Karpas-422 (cell line): Measurements from ENCODE around the gene POLR3K. TPM values are rescaled to one million over a fixed set of nuclear protein-coding genes. Genes with fewer than 3 reads are reported as not detected.
"Not testable (repeated sequence)": the region's sequence is repeated elsewhere in the genome, so short reads cannot be mapped to it uniquely, and the experiment has no call there.

Experiments used
- DNase-seq: peaks from one replicate; pipeline ENCODE4 v3.0.0-alpha.2; 2015
- H2AFZ ChIP-seq: fragments of 200-600 bp; sonication (generic); 2 replicates; pipeline ENCODE4 v1.6.1; 2014; ENCODE audit warnings: antibody characterized with exemption, low read length, mixed read lengths
- H3K27ac ChIP-seq: fragments of 200-600 bp; sonication (generic); 2 replicates; pipeline ENCODE4 v1.5.1; 2014; ENCODE audit warnings: mild to moderate bottlenecking, low read length, moderate library complexity
- H3K27me3 ChIP-seq: fragments of 200-600 bp; sonication (generic); 2 replicates; pipeline ENCODE4 v1.6.1; 2014; ENCODE audit warnings: low read length, mixed read lengths
- H3K36me3 ChIP-seq: fragments of 200-600 bp; sonication (generic); 2 replicates; pipeline ENCODE4 v1.6.1; 2014; ENCODE audit warnings: low read length, mixed read lengths; ENCODE audit not compliant: insufficient read depth
- H3K4me1 ChIP-seq: fragments of 200-600 bp; sonication (generic); 2 replicates; pipeline ENCODE4 v1.6.1; 2014; ENCODE audit warnings: mild to moderate bottlenecking, low read length, mixed read lengths
- H3K4me2 ChIP-seq: fragments of 200-600 bp; sonication (generic); 2 replicates; pipeline ENCODE4 v1.6.1; 2014; ENCODE audit warnings: low read length, low read depth, mild to moderate bottlenecking; ENCODE audit not compliant: poor library complexity, severe bottlenecking
- H3K4me3 ChIP-seq: fragments of 200-600 bp; sonication (generic); 2 replicates; pipeline ENCODE4 v1.5.1; 2014; ENCODE audit warnings: mild to moderate bottlenecking, antibody characterized with exemption, low read length, mixed read lengths
- H3K79me2 ChIP-seq: fragments of 200-600 bp; sonication (generic); 2 replicates; pipeline ENCODE4 v1.6.1; 2014; ENCODE audit warnings: mild to moderate bottlenecking, low read length, mixed read lengths
- H3K9ac ChIP-seq: fragments of 200-600 bp; sonication (generic); 2 replicates; pipeline ENCODE4 v1.6.0; 2014; ENCODE audit warnings: low read length
- H3K9me2 ChIP-seq: fragments of 200-600 bp; sonication (generic), shearing (Covaris generic); replicated peaks from 2 replicates; pipeline ENCODE4 v1.6.0; 2014; ENCODE audit warnings: mild to moderate bottlenecking, low read length, moderate library complexity; ENCODE audit not compliant: insufficient read depth
- H3K9me3 ChIP-seq: fragments of 300-700, 200-600 bp; sonication (generic); 2 replicates; pipeline ENCODE4 v1.6.1; 2014; ENCODE audit warnings: low read length, mixed read lengths
- H4K20me1 ChIP-seq: fragments of 200-600 bp; sonication (generic); 2 replicates; pipeline ENCODE4 v1.6.1; 2014; ENCODE audit warnings: mild to moderate bottlenecking, antibody characterized with exemption, low read length, low read depth; ENCODE audit not compliant: insufficient read depth
- small RNA-seq: library from RNA; depleted of rRNA; stranded (forward); fragments of <200 nt; gene quantifications from one replicate; pipeline ENCODE3, GENCODE V24; 2014
- total RNA-seq: library from RNA; depleted of rRNA; stranded (reverse); fragments of >200 nt; shearing (Covaris generic); gene quantifications from 2 replicates; pipeline ENCODE4 v1.2.3, GENCODE V29; 2014; ENCODE audit warnings: low replicate concordance; rRNA removed

Gene POLR3K
- total RNA-seq, 1 experiment from 2014 or later: 11.9 TPM

DNA sequence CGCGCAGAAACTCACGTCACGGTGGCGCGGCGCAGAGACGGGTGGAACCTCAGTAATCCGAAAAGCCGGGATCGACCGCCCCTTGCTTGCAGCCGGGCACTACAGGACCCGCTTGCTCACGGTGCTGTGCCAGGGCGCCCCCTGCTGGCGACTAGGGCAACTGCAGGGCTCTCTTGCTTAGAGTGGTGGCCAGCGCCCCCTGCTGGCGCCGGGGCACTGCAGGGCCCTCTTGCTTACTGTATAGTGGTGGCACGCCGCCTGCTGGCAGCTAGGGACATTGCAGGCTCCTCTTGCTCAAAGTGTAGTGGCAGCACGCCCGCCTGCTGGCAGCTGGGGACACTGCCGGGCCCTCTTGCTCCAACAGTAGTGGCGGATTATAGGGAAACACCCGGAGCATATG, 42.6 kb downstream of the POLR3K start:
- H3K9me2 ChIP-seq, H3K9me3 ChIP-seq, DNase-seq, H3K9ac ChIP-seq, H3K27me3 ChIP-seq, H4K20me1 ChIP-seq, H3K4me1 ChIP-seq, H3K79me2 ChIP-seq, H3K4me2 ChIP-seq, H2AFZ ChIP-seq, H3K27ac ChIP-seq, H3K36me3 ChIP-seq, H3K4me3 ChIP-seq: not testable (repeated sequence)

DNA sequence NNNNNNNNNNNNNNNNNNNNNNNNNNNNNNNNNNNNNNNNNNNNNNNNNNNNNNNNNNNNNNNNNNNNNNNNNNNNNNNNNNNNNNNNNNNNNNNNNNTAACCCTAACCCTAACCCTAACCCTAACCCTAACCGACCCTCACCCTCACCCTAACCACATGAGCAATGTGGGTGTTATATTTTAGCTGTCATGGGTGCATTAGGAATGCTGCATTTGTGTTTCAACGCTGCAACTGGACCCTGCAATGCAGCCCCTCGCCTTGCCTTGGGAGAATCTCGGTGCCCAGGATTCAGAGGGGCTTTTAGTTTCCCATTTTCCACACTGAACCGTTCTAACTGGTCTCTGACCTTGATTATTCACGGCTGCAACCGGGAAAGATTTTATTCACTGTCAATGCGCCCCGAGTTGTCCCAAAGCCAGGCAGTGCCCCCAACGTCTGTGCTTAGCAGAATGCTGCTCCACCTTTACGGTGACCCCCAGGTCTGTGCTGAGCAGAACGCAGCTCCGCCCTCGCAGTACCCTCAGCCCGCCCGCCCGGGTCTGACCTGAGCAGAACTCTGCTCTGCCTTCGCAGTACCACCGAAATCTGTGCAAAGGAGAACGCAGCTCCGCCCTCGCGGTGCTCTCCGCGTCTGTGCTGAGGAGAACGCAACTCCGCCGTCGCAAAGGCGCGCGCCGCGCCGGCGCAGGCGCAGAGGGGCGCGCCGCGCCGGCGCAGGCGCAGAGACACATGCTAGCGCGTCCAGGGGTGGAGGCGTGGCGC, 43.3 kb downstream of the POLR3K start:
- Histone ChIP-seq H3K4me2 (no peak overlapping the region), H3K9me3 (no peaks in the 10 kb centered on the region), H3K9me2 (no peaks in the 10 kb centered on the region), H3K79me2 (no peaks in the 10 kb centered on the region), H3K36me3 (no peaks in the 10 kb centered on the region), H2AFZ (no peak overlapping the region), H4K20me1 (no peaks in the 10 kb centered on the region), H3K27me3 (no peaks in the 10 kb centered on the region), H3K4me3 (no peak overlapping the region), H3K4me1 (no peaks in the 10 kb centered on the region), H3K27ac (no peak overlapping the region), H3K9ac (no peak overlapping the region)
- DNase-seq: no peak

Small RNAs within 50 kb of the gene (small RNA-seq; reads per million reads assigned to genes)
- not detected for gene MIR6859-4
- not detected for gene Z69720.2

Other genes starting within 250 kb of the POLR3K start
- 21.8 and 50.3 TPM in 2 replicates for gene SNRNP25, start 220 bp upstream of the POLR3K start, total RNA-seq
- 0.43 TPM in 1 of 2 replicates, not detected in the other for gene RHBDF1, start 19.0 kb upstream of the POLR3K start, total RNA-seq
- 182 and 298 TPM in 2 replicates for gene MPG, start 24.6 kb upstream of the POLR3K start, total RNA-seq
- gene NPRL3, start 85.1 kb upstream of the POLR3K start, total RNA-seq: 10.5 and 24.2 TPM in 2 replicates
- not detected in 2 replicates for gene HBZ, start 99.0 kb upstream of the POLR3K start, total RNA-seq
- not detected in 2 replicates for gene HBM, start 112.4 kb upstream of the POLR3K start, total RNA-seq
- not detected in 2 replicates for gene HBA2, start 119.3 kb upstream of the POLR3K start, total RNA-seq
- not detected in 2 replicates for gene HBA1, start 123.1 kb upstream of the POLR3K start, total RNA-seq
- gene HBQ1, start 126.9 kb upstream of the POLR3K start, total RNA-seq: not detected in 2 replicates
- gene LUC7L, start 175.8 kb upstream of the POLR3K start, total RNA-seq: 85.6 and 110 TPM in 2 replicates
- gene FAM234A, start 181.2 kb upstream of the POLR3K start, total RNA-seq: 12.2 and 24.5 TPM in 2 replicates
- not detected in 2 replicates for gene RGS11, start 222.3 kb upstream of the POLR3K start, total RNA-seq
- gene ARHGDIG, start 227.0 kb upstream of the POLR3K start, total RNA-seq: 2.7 and 3.1 TPM in 2 replicates
- 0.71 TPM in 1 of 2 replicates, not detected in the other for gene PDIA2, start 229.6 kb upstream of the POLR3K start, total RNA-seq